ENCODE measurements around the gene TXNRD2. TPM values are rescaled to one million over a fixed set of nuclear protein-coding genes. Genes with fewer than 3 reads are reported as not detected.

TXNRD2 gene
- total RNA-seq, 4 donors from 2014 or later, result 16.7 to 33.1 (median 20.3) TPM

- no peak for TF ChIP-seq POLR2A (IDR thresholded peaks at IDR 0.05)
- no peak for TF ChIP-seq EP300 (IDR thresholded peaks at IDR 0.05)
- TF ChIP-seq POLR2AphosphoS5 (IDR thresholded peaks at IDR 0.05), result no peak
- TF ChIP-seq, protein P1, sequence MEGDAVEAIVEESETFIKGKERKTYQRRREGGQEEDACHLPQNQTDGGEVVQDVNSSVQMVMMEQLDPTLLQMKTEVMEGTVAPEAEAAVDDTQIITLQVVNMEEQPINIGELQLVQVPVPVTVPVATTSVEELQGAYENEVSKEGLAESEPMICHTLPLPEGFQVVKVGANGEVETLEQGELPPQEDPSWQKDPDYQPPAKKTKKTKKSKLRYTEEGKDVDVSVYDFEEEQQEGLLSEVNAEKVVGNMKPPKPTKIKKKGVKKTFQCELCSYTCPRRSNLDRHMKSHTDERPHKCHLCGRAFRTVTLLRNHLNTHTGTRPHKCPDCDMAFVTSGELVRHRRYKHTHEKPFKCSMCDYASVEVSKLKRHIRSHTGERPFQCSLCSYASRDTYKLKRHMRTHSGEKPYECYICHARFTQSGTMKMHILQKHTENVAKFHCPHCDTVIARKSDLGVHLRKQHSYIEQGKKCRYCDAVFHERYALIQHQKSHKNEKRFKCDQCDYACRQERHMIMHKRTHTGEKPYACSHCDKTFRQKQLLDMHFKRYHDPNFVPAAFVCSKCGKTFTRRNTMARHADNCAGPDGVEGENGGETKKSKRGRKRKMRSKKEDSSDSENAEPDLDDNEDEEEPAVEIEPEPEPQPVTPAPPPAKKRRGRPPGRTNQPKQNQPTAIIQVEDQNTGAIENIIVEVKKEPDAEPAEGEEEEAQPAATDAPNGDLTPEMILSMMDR (IDR thresholded peaks at IDR 0.05), result no peak
- Histone ChIP-seq H3K27ac (peak overlapping the region in 3 of 4 donors; percentile 50 to 93 (median 74)), H3K4me3 (no peak overlapping the region), H3K36me3 (no peaks in the 10 kb centered on the region), H3K9me3 (no peaks in the 10 kb centered on the region), H3K27me3 (no peaks in the 10 kb centered on the region), H3K4me1 (peaks cover 0 to 80% (median 46%) of the 10 kb centered on the region in 3 donors)
- no peak for ATAC-seq
- no CpG with 5 or more reads among the region's 18 CpGs for WGBS, 2 donors (ENCODE audit: low coverage in 1 of 2)
These were observed 47.5 kb upstream of the TXNRD2 start for GRCh38 chr22:19988965-19989724.

GRCh38 chr22:19988331-19988808 lies 46.8 kb upstream of the TXNRD2 start:
- Histone ChIP-seq H3K36me3 (no peaks in the 10 kb centered on the region), H3K4me3 (no peak overlapping the region), H3K9me3 (no peaks in the 10 kb centered on the region), H3K27ac (peak overlapping the region in 3 of 4 donors; percentile 33 to 93 (median 92)), H3K27me3 (no peaks in the 10 kb centered on the region), H3K4me1 (peaks cover 0 to 81% (median 50%) of the 10 kb centered on the region in 3 donors)
- TF ChIP-seq POLR2AphosphoS5 (IDR thresholded peaks at IDR 0.05) (no peak), EP300 (IDR thresholded peaks at IDR 0.05) (no peak), POLR2A (IDR thresholded peaks at IDR 0.05) (no peak)
- TF ChIP-seq, protein P1 (IDR thresholded peaks at IDR 0.05), result no peak
- ATAC-seq, result no peak
- 100% methylated on average over 4 of the region's 9 CpGs; no CpG with 5 or more reads in 1 of the 2 donors for WGBS, 2 donors (ENCODE audit: low coverage in 1 of 2)

GRCh38 chr22:19987394-19988306 lies 46.0 kb upstream of the TXNRD2 start:
- no peak for ATAC-seq
- Histone ChIP-seq H3K27me3 (no peaks in the 10 kb centered on the region), H3K36me3 (no peaks in the 10 kb centered on the region), H3K9me3 (no peaks in the 10 kb centered on the region), H3K27ac (peak overlapping the region in 3 of 4 donors; percentile 92 to 93 (median 93)), H3K4me1 (peaks cover 0 to 81% (median 43%) of the 10 kb centered on the region in 3 donors), H3K4me3 (peak overlapping the region in 1 of 2 donors; percentile 93)
- TF ChIP-seq, protein P1 (IDR thresholded peaks at IDR 0.05), result no peak
- TF ChIP-seq EP300 (IDR thresholded peaks at IDR 0.05) (no peak), POLR2A (IDR thresholded peaks at IDR 0.05) (no peak), POLR2AphosphoS5 (IDR thresholded peaks at IDR 0.05) (no peak)
- WGBS, 2 donors (ENCODE audit: low coverage in 1 of 2), result 87 to 100% methylated on average over 1 to 3 of the region's 24 CpGs

GRCh38 chr22:19986410-19987341 lies 45.1 kb upstream of the TXNRD2 start:
- peak overlapping the region; percentile 87 to 93 (median 92) for H3K27ac ChIP-seq
- H3K36me3 ChIP-seq, result peaks cover 0 to 4% of the 10 kb centered on the region in 2 donors
- H3K4me3 ChIP-seq, result peak overlapping the region; percentile 79 to 93
- ATAC-seq, result peak; percentile 86
- no peaks in the 10 kb centered on the region for H3K9me3 ChIP-seq
- no CpG with 5 or more reads among the region's 76 CpGs for WGBS, 2 donors (ENCODE audit: low coverage in 1 of 2)
- TF ChIP-seq EP300 (IDR thresholded peaks at IDR 0.05), result no peak
- peak; percentile 78 to 80 for TF ChIP-seq POLR2A (IDR thresholded peaks at IDR 0.05)
- TF ChIP-seq, protein P1 (IDR thresholded peaks at IDR 0.05), result peak in 1 of 4 experiments; percentile 5
- TF ChIP-seq POLR2AphosphoS5 (IDR thresholded peaks at IDR 0.05), result peak; percentile 64
- H3K4me1 ChIP-seq, result peaks cover 0 to 73% (median 34%) of the 10 kb centered on the region in 3 donors
- H3K27me3 ChIP-seq, result no peaks in the 10 kb centered on the region
